Measurements from ENCODE around the gene BCL6. TPM values are rescaled to one million over a fixed set of nuclear protein-coding genes. Genes with fewer than 3 reads are reported as not detected.
A peak's percentile ranks its signal among the peaks of the same experiment; 100 is the strongest.

The BCL6 gene
- total RNA-seq, 4 donors from 2014 or later, result 86.0 to 161 (median 111) TPM

DNA sequence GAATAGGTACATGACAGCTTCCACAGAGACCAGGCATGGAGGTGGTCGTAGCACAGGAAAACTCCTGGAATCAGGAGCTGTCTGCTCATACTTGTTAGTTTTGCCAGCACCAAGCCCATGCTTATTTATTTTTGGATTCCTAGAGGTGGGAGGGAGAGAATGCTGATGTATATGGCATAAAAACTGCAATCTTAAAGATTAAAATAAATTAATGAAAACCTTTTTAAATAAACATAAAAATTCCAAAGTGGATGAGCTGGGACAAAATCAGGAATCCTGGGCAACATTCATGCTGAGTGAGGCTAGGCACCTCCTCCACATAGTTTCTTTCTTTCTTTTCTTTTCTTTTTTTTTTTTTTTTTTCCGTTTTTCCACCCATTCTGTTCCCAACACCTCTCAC, 14.3 kb upstream of the BCL6 start:
- no peak for DNase-seq (ENCODE audit: extremely low spot score)

GRCh38 chr3:187758318-187758955, 13.2 kb upstream of the BCL6 start:
- Histone ChIP-seq H3K9me3 (no peaks in the 10 kb centered on the region), H3K4me1 (peaks cover 0 to under 1% (median 0%) of the 10 kb centered on the region in 4 donors), H3K36me3 (no peaks in the 10 kb centered on the region), H3K4me3 (no peak overlapping the region), H3K27me3 (no peaks in the 10 kb centered on the region), H3K27ac (replicated peaks in 1 of 4) (no peak overlapping the region)
- DNase-seq (ENCODE audit: extremely low spot score), result no peak
- intact Hi-C loops (cut with DNase I), result no loop called here
- TF ChIP-seq EP300 (IDR thresholded peaks at IDR 0.05), result no peak
- TF ChIP-seq POLR2AphosphoS5 (IDR thresholded peaks at IDR 0.05), result no peak
- no peak for TF ChIP-seq POLR2A (IDR thresholded peaks at IDR 0.05; ENCODE audit: low read depth)
- TF ChIP-seq CTCF (IDR thresholded peaks at IDR 0.05), result no peak
- 88% methylated on average over 1 of the region's 1 CpG for WGBS

More for the DNA sequence above, 14.3 kb upstream of the BCL6 start:
- Histone ChIP-seq H3K4me1 (peaks cover 3 to 12% (median 11%) of the 10 kb centered on the region in 4 donors), H3K9me3 (no peaks in the 10 kb centered on the region), H3K4me3 (no peak overlapping the region), H3K27ac (replicated peaks in 1 of 4) (no peak overlapping the region), H3K27me3 (no peaks in the 10 kb centered on the region), H3K36me3 (no peaks in the 10 kb centered on the region)
- WGBS, result 63% methylated on average over 2 of the region's 2 CpGs
- no peak for TF ChIP-seq CTCF (IDR thresholded peaks at IDR 0.05)
- no peak for TF ChIP-seq POLR2AphosphoS5 (IDR thresholded peaks at IDR 0.05)
- no peak for TF ChIP-seq EP300 (IDR thresholded peaks at IDR 0.05)
- no peak for TF ChIP-seq POLR2A (IDR thresholded peaks at IDR 0.05; ENCODE audit: low read depth)
- intact Hi-C loops (cut with DNase I), result no loop called here

GRCh38 chr3:187753516-187753915, 8.2 kb upstream of the BCL6 start:
- intact Hi-C loops (cut with DNase I), result loop anchor here (5.0 kb wide), 1 partner anchor 279 kb away; no protein-coding TSS in a partner anchor

DNA sequence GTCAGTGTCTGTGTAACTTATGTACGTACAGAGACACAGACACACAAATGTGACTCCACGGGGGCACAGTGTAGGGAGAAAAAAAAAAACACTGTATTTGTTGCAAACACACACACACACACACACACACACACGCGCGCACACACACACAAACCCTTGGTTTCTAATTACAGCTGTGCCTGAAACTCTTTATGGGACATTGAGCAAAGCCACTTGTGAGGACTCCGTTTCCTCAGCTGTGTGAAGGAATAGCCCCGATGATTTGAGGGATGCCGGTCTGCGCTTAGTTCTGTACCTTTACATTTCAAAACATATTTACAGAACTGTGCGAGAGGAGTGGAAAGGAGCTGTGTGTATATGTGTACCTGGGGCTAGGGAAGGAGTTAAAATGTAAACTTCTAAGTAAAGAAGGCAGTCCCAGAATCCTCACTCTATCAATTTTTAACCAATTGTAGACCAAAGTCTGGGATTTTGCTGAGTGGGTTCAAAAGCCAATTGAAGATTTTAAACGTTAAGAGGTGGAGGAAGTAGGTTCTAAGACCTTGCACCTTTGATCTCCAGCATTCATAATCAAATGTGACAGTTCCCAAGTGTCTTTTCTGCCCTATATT, 5.3 kb upstream of the BCL6 start:
- peak overlapping the region; percentile 28 to 51 (median 38) for H3K4me3 ChIP-seq
- peaks cover 13 to 46% (median 43%) of the 10 kb centered on the region in 4 donors for H3K4me1 ChIP-seq
- H3K27me3 ChIP-seq, result no peaks in the 10 kb centered on the region
- H3K27ac ChIP-seq (replicated peaks in 1 of 4), result peak overlapping the region; percentile 94 to 99 (median 98)
- WGBS, result 65% methylated on average over 11 of the region's 11 CpGs
- no peaks in the 10 kb centered on the region for H3K9me3 ChIP-seq
- H3K36me3 ChIP-seq, result no peaks in the 10 kb centered on the region
- intact Hi-C loops (cut with DNase I), result loop anchor here (5.0 kb wide), 1 partner anchor 282 kb away; no protein-coding TSS in a partner anchor
- no peak for DNase-seq (ENCODE audit: extremely low spot score)
- TF ChIP-seq CTCF (IDR thresholded peaks at IDR 0.05), result no peak
- no peak for TF ChIP-seq POLR2AphosphoS5 (IDR thresholded peaks at IDR 0.05)
- TF ChIP-seq EP300 (IDR thresholded peaks at IDR 0.05), result no peak
- no peak for TF ChIP-seq POLR2A (IDR thresholded peaks at IDR 0.05; ENCODE audit: low read depth)

More at GRCh38 chr3:187753516-187753915, 8.2 kb upstream of the BCL6 start:
- H3K4me3 ChIP-seq, result no peak overlapping the region
- H3K27me3 ChIP-seq, result no peaks in the 10 kb centered on the region
- TF ChIP-seq CTCF (IDR thresholded peaks at IDR 0.05) (no peak), EP300 (IDR thresholded peaks at IDR 0.05) (no peak), POLR2AphosphoS5 (IDR thresholded peaks at IDR 0.05) (no peak), POLR2A (IDR thresholded peaks at IDR 0.05; ENCODE audit: low read depth) (no peak)
- no peak overlapping the region for H3K27ac ChIP-seq (replicated peaks in 1 of 4)
- WGBS, result 59% methylated on average over 4 of the region's 4 CpGs
- no peaks in the 10 kb centered on the region for H3K36me3 ChIP-seq
- H3K4me1 ChIP-seq, result peaks cover under 1 to 26% (median 23%) of the 10 kb centered on the region in 4 donors
- DNase-seq (ENCODE audit: extremely low spot score), result no peak
- H3K9me3 ChIP-seq, result no peaks in the 10 kb centered on the region

Measured in esophagus muscularis mucosa (tissue), 4 donors.